Glomerular visceral epithelial cell (primary cell): ENCODE results near the gene OPA3.
"Not testable (repeated sequence)": the region's sequence is repeated elsewhere in the genome, so short reads cannot be mapped to it uniquely, and the experiment has no call there.

Experiments
- DNase-seq: peaks from one replicate; pipeline ENCODE4 v3.0.0-alpha.2; 2016; ENCODE audit errors: extremely low spot score

OPA3 gene

GRCh38 chr19:45584332-45585157 lies at the start of gene OPA3:
Gene OPA3, minus strand, starts transcription at chr19:45584802. Its CDS starts 38 bp downstream, at chr19:45584764.
- peak; percentile 100 for DNase-seq

- DNase-seq, result peak; percentile 91
These were observed 48.0 kb upstream of the OPA3 start for GRCh38 chr19:45632468-45633196.

GRCh38 chr19:45630463-45630862 lies 45.9 kb upstream of the OPA3 start:
- peak; percentile 67 for DNase-seq

GRCh38 chr19:45629704-45630103 lies 45.1 kb upstream of the OPA3 start:
- DNase-seq, result no peak

- DNase-seq, result not testable (repeated sequence)
These were observed 43.6 kb upstream of the OPA3 start for GRCh38 chr19:45628219-45628618.

- DNase-seq, result no peak
These were observed 39.4 kb upstream of the OPA3 start for GRCh38 chr19:45623984-45624383.

- no peak for DNase-seq
These were observed 37.4 kb upstream of the OPA3 start for GRCh38 chr19:45621976-45622503.

GRCh38 chr19:45621389-45621788 lies 36.8 kb upstream of the OPA3 start:
- no peak for DNase-seq

- no peak for DNase-seq
These were observed 32.1 kb upstream of the OPA3 start for GRCh38 chr19:45616704-45617017.

GRCh38 chr19:45615795-45616703 lies 31.4 kb upstream of the OPA3 start:
- peak; percentile 88 for DNase-seq

GRCh38 chr19:45615056-45615455 lies 30.5 kb upstream of the OPA3 start:
- not testable (repeated sequence) for DNase-seq

GRCh38 chr19:45613926-45614725 lies 29.5 kb upstream of the OPA3 start:
- DNase-seq, result peak; percentile 88

GRCh38 chr19:45608948-45609347 lies 24.3 kb upstream of the OPA3 start:
- DNase-seq, result no peak

- peak; percentile 75 for DNase-seq
These were observed 22.7 kb upstream of the OPA3 start for GRCh38 chr19:45607071-45608029.

GRCh38 chr19:45601524-45602374 lies 17.1 kb upstream of the OPA3 start, which contains the start of gene GPR4:
Gene GPR4, minus strand, starts transcription at chr19:45602212. Its CDS starts 10,346 bp downstream, at chr19:45591866.
- no peak for DNase-seq

GRCh38 chr19:45601115-45601514 lies 16.5 kb upstream of the OPA3 start:
- no peak for DNase-seq

GRCh38 chr19:45600340-45600885 lies 15.8 kb upstream of the OPA3 start:
- no peak for DNase-seq

- no peak for DNase-seq
These were observed 14.7 kb upstream of the OPA3 start for GRCh38 chr19:45599286-45599685.
